GM19463 (cell line): ENCODE measurements around the gene OAS3.
"Not testable (repeated sequence)": the region's sequence is repeated elsewhere in the genome, so short reads cannot be mapped to it uniquely, and the experiment has no call there.

ENCODE experiments used
- ATAC-seq: cut with Tn5 transposase; IDR thresholded peaks from one replicate; pipeline ENCODE4 v1.9.1; 2021; ENCODE audit warnings: mild to moderate bottlenecking, moderate library complexity; ENCODE audit not compliant: unreplicated experiment

OAS3 gene

DNA sequence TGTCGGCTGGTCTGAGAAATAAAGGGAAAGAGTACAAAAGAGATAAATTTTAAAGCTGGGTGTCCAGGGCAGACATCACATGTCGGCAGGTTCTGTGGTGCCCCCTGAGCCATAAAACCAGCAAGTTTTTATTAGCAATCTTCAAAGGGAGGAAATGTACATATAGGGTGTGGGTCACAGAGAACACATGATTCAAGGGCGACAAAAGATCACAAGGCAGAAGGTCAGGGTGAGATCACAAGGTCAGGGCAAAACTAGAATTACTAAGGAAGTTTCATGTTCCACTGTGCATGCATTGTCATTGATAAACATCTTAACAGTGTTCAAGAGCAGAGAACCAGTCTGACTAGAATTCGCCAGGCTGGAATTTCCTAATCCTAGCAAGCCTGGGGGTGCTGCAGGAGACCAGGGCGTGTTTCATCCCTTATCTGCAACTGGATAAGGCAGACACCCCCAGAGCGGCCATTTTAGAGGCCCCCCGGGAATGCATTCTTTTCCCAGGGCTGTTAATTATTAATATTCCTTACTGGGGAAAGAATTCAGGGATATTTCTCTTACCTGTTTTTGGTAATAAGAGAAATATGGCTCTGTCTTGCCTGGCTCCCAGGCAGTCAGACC lies 11.7 kb upstream of the OAS3 start:
- ATAC-seq: not testable (repeated sequence)

DNA sequence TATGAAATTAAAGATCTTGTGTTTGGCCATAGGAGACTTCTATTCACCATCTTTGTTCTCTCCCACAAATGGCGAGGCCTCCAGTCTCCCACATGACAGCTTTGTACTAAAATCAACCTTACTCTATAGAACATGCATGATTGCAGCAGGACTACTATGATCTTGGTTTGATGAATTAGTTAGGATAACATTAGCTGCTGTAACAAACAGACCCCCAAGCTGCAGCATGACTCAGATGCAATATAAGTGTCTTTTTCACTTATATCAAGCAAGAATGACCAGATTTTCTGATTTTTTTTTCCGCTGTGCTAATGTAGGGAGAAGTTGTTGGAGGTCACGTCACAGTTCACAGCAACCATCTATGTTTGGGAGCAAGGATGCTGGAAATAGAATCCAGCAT lies 10.8 kb upstream of the OAS3 start:
- ATAC-seq: no peak

DNA sequence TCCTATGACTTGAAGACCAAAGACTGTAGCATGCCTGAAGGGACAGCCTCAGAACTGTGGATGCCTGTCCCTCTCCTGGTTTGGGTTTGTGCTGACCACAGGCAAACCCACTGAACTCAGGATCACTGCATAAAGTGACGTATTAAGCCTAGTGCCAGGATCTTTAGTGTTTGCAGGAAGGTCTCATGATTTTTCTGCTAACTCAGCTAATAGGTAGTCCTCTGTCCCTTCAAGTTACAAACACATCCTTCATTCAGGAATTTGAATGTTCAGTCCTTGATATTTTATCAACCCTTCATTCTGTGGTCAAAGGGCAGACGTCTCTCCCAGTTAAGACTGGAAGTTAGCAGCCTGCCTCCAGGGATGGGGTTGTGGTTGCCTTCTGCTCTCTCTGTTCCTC lies 10.3 kb upstream of the OAS3 start:
- no peak for ATAC-seq

- ATAC-seq: no peak
Measured at GRCh38 chr12:112928978-112929377, 9.3 kb upstream of the OAS3 start.

GRCh38 chr12:112929715-112930114 lies 8.6 kb upstream of the OAS3 start:
- ATAC-seq: no peak

DNA sequence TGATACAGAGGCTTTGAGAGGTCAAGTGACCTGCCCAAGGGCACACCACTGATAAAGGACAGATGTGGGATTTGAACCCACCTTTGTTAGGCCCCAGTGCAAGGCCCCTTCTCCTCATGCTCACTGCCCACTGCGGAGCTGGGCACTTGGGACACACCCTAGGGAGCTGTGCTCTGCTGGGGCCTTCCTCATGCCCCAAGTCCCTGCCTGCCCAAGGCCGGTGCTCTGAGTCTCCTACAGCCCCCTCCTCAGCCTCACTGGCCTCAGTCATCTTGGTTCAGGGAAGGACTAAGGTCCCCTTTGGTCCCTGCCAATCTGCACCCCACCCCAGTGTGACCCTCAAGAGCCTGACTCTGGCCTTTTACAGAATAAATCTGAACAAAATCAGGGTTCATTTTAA lies 7.9 kb upstream of the OAS3 start:
- ATAC-seq: no peak

GRCh38 chr12:112932485-112933128 lies 5.7 kb upstream of the OAS3 start:
- ATAC-seq: no peak

DNA sequence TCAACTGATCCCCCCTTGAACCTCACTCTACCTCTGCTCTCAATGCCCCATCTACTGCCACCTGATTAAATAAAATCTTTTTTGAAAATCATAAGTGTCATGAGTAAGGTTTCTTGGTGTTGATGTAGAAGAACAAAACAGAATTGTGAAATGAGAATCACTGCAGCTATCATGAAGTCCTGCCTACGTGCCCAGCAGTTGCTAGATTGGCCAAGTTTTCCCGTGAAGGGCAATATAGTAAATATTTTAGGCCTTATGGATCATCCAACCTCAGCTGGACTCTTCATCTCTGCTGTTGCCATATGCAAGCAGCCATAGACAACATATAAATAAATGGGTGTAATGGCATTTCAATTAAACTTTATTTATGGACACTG lies 5.2 kb upstream of the OAS3 start:
- no peak for ATAC-seq

- ATAC-seq: no peak
Measured at GRCh38 chr12:112936264-112936663, 2.0 kb upstream of the OAS3 start.

- ATAC-seq: no peak
Measured at GRCh38 chr12:112936927-112937326, 1.3 kb upstream of the OAS3 start.

DNA sequence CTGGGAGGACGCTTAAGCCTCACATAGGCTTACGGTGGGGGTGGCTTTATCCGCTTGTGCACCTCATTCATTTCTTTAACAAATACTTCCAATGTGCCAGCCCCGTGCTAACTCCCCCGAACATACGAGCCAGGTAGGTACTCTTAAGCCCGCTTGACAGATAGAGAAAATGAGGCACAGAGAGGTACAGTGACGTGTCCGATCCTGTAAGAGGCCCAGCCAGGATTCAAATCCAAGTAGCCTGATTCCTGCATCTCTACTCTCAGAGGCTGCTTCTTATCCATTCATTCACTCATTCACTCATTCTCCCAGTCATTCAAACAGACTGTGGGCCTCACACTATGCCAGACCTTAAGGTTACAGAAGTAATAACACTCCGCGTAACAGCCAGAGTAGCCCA lies 477 bp downstream of the OAS3 start:
- ATAC-seq: no peak

DNA sequence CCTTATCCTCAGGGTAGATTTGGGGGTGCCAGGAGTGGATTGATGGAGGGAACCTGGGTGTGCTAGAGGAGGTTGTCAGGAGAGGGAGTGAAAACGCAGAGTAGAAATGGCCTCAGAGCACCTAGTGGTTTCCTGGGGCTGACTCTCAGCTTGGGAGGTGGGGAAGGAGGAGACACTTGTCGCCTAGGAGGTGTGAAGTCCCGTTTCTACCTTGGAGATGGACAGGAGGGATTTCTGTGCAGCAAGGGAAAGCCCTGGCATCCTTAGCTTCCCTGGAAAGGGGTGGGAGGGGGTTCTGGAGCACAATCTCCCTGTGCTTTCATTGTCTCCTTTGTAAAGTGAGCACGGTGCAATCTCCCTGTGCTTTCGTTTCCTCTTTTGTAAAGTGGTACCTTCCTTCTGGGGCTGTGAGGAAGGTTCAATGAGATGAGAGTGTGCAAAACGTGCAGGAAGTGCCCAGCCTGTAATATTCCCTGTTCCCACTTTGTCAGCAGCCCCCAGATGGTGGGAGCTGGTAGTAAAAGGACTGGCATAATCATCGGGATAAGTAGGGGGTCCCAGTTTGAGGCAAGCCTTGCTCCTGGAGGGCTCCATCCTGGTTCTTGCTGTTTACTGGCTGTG lies 1.6 kb downstream of the OAS3 start:
- no peak for ATAC-seq

GRCh38 chr12:112941528-112942335 lies 3.5 kb downstream of the OAS3 start:
- ATAC-seq: no peak

GRCh38 chr12:112942572-112942971 lies 4.3 kb downstream of the OAS3 start:
- ATAC-seq: no peak

- ATAC-seq: no peak
Measured at GRCh38 chr12:112944024-112944690, 5.9 kb downstream of the OAS3 start.

GRCh38 chr12:112945515-112945914 lies 7.2 kb downstream of the OAS3 start:
- no peak for ATAC-seq

DNA sequence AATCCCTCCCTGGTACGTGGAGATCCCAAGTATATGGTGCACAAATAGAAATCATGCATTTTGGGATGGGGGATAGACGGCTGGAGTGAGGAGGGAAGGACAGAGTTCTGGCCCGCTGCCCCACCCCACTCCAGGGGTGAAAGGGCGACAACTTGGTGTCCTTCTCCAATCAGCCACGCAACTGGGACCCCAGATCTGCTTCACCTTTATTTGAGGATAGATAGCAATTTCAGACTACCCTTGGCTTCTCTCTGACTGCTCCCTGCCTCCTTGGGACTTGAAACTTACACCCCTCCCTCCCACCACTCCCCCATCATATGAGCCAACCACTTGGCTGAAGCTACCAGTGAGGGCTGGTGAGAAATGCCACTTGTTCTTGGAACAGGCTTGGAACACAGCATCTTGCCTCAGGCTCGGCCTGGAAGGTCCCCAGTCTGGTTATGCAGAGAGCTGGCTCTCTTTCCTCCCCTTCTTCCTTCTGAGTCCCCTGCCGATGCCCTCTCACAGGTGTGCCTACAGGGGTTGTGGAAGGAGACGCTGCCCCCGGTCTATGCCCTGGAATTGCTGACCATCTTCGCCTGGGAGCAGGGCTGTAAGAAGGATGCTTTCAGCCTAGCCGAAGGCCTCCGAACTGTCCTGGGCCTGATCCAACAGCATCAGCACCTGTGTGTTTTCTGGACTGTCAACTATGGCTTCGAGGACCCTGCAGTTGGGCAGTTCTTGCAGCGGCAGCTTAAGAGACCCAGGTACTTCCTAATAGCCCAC lies 8.1 kb downstream of the OAS3 start:
- ATAC-seq: no peak

DNA sequence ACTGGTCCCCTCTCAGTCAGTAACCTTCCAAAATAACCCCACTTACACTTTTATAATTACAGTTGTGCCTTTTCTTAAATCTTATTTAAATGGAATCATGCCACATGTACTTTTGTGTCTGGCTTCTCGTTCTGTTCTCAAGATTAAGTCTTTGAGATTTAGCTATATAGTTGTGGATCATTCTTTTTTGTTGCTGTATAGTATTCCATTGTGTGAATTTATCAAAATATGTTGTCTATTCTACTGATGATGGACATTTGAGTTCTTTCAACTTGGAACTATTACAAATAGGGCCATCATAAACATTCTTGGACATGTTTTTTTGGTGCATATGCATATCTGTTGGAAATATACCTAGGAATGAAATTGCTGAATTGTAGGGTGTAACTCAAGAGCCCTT lies 9.0 kb downstream of the OAS3 start:
- no peak for ATAC-seq

GRCh38 chr12:112947761-112948160 lies 9.5 kb downstream of the OAS3 start:
- no peak for ATAC-seq

DNA sequence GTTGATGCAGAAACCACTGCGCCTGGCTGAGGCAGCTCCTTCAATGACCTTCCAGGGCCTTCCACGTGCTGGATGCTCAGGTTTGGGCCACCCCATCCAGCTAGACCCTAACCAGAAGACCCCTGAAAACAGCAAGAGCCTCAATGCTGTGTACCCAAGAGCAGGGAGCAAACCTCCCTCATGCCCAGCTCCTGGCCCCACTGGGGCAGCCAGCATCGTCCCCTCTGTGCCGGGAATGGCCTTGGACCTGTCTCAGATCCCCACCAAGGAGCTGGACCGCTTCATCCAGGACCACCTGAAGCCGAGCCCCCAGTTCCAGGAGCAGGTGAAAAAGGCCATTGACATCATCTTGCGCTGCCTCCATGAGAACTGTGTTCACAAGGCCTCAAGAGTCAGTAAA lies 10.5 kb downstream of the OAS3 start:
- no peak for ATAC-seq

DNA sequence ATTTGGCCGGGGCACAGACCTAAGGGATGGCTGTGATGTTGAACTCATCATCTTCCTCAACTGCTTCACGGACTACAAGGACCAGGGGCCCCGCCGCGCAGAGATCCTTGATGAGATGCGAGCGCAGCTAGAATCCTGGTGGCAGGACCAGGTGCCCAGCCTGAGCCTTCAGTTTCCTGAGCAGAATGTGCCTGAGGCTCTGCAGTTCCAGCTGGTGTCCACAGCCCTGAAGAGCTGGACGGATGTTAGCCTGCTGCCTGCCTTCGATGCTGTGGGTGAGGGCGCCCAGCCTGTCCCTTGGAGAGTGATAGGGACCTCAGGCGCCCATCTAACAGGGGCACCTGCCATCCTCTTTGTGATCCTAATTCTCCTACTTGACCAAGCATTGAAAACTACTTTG lies 12.4 kb downstream of the OAS3 start:
- no peak for ATAC-seq
